Lower lobe of right lung (tissue), 2 donors: ENCODE data around the gene PPP1R12C. TPM values are rescaled to one million over a fixed set of nuclear protein-coding genes. Genes with fewer than 3 reads are reported as not detected.
A peak's percentile ranks its signal among the peaks of the same experiment; 100 is the strongest.

Experiments
- ATAC-seq, 2 donors: fragments of 200-7000 bp; cut with Tn5 transposase; one replicate each; pipeline ENCODE4 v1.9.1; 2020 to 2022; ENCODE audit warnings: mild to moderate bottlenecking in 2 of 2, moderate library complexity in 2 of 2
- DNase-seq: peaks from one replicate; pipeline ENCODE4 v3.0.0-alpha.2; 2020
- H3K27ac ChIP-seq: fragments of 200-600 bp; one replicate; pipeline ENCODE4 v1.8.0; 2022
- H3K27me3 ChIP-seq: fragments of 200-600 bp; one replicate; pipeline ENCODE4 v1.8.0; 2022; ENCODE audit warnings: low read depth
- H3K36me3 ChIP-seq: fragments of 200-600 bp; one replicate; pipeline ENCODE4 v1.8.0; 2022; ENCODE audit warnings: mild to moderate bottlenecking
- H3K4me1 ChIP-seq: fragments of 200-600 bp; one replicate; pipeline ENCODE4 v1.8.0; 2022
- H3K4me3 ChIP-seq: fragments of 200-600 bp; one replicate; pipeline ENCODE4 v1.8.0; 2022; ENCODE audit warnings: mild to moderate bottlenecking
- H3K9me3 ChIP-seq: fragments of 200-600 bp; one replicate; pipeline ENCODE4 v1.8.0; 2022
- intact Hi-C: fragments of 100-400 bp; cut with DNase I; formaldehyde crosslinking; loops from one replicate; pipeline ENCODE4 v1.11.0; 2022
- total RNA-seq: library from RNA; stranded (reverse); fragmentation: NEBNext Ultra II Directional; extraction: Animal tissue kit (Norgen Biotek cat#: 25700); gene quantifications from one replicate; pipeline ENCODE4 v1.2.1, GENCODE V29; 2021
- TF ChIP-seq, protein P1 (sequence below): fragments of 200-600 bp; IDR thresholded peaks from one replicate; pipeline ENCODE4 v1.8.0; 2022; ENCODE audit warnings: antibody characterized with exemption, mild to moderate bottlenecking
- donor health status: DM: no; HTN: yes; CAD: no; lungs with severe emphysema.

PPP1R12C gene
- total RNA-seq, 1 donor from 2014 or later: 103 TPM

- Histone ChIP-seq H3K4me1 (peaks cover 9% of the 10 kb centered on the region), H3K4me3 (no peak overlapping the region), H3K27me3 (peaks cover 80% of the 10 kb centered on the region), H3K9me3 (no peaks in the 10 kb centered on the region), H3K36me3 (no peaks in the 10 kb centered on the region), H3K27ac (no peak overlapping the region)
- intact Hi-C loops: no loop called here
- TF ChIP-seq, protein P1, sequence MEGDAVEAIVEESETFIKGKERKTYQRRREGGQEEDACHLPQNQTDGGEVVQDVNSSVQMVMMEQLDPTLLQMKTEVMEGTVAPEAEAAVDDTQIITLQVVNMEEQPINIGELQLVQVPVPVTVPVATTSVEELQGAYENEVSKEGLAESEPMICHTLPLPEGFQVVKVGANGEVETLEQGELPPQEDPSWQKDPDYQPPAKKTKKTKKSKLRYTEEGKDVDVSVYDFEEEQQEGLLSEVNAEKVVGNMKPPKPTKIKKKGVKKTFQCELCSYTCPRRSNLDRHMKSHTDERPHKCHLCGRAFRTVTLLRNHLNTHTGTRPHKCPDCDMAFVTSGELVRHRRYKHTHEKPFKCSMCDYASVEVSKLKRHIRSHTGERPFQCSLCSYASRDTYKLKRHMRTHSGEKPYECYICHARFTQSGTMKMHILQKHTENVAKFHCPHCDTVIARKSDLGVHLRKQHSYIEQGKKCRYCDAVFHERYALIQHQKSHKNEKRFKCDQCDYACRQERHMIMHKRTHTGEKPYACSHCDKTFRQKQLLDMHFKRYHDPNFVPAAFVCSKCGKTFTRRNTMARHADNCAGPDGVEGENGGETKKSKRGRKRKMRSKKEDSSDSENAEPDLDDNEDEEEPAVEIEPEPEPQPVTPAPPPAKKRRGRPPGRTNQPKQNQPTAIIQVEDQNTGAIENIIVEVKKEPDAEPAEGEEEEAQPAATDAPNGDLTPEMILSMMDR: no peak
- ATAC-seq (no peak), DNase-seq (no peak)
These were observed 20.5 kb upstream of the PPP1R12C start for GRCh38 chr19:55137915-55138314.

GRCh38 chr19:55136399-55137102, 19.1 kb upstream of the PPP1R12C start:
- peaks cover 71% of the 10 kb centered on the region for H3K27me3 ChIP-seq
- intact Hi-C loops: no loop called here
- H3K9me3 ChIP-seq: no peaks in the 10 kb centered on the region
- no peak overlapping the region for H3K27ac ChIP-seq
- TF ChIP-seq, protein P1: no peak
- no peaks in the 10 kb centered on the region for H3K36me3 ChIP-seq
- peaks cover 7% of the 10 kb centered on the region for H3K4me1 ChIP-seq
- DNase-seq (no peak), ATAC-seq (no peak)
- no peak overlapping the region for H3K4me3 ChIP-seq

- H3K36me3 ChIP-seq: no peaks in the 10 kb centered on the region
- DNase-seq (no peak), ATAC-seq (no peak)
- no peak overlapping the region for H3K27ac ChIP-seq
- no peaks in the 10 kb centered on the region for H3K4me1 ChIP-seq
- peaks cover 60% of the 10 kb centered on the region for H3K27me3 ChIP-seq
- no peaks in the 10 kb centered on the region for H3K9me3 ChIP-seq
- H3K4me3 ChIP-seq: no peak overlapping the region
- TF ChIP-seq, protein P1: no peak
- intact Hi-C loops: no loop called here
These were observed 17.3 kb upstream of the PPP1R12C start for GRCh38 chr19:55134736-55135135.

DNA sequence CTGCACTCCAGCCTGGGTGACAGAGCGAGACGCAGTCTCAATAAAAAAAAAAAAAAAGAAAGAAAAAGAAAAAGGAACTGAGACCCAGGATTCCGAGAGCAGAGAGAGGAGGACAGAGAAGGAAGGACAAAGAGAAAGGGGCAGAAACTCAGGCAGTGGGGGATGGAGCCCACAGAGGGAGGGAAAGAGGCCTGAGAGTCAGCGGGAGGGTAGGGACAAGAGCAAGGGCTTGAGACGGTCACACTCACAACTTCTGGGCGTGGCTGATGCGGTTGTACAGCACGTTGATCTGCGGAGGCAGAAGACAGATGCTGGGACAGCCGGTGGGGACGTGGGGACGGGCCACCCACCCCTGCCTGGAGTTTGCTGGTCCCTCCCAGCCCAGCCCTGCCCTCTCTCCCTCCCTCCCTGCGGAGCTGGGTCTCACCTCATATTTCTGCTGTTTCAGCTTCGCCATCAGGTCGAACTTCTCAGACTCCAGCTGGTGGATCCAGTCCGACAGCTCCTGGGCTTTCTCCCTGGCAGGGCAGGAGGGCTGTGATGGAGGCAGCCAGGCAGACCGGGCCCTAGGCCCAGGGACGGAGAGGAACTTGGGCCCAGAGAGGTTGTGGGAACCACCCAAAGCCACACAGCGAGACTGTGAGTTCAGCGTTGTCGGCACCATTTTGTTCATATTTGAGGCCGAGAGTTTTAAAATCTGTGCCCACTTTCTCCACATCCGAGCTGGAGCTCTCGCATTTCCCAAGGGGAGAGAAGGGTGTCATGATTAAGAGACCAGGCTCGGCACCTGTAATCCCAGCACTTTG, 16.4 kb upstream of the PPP1R12C start:
- H3K27me3 ChIP-seq: peaks cover 53% of the 10 kb centered on the region
- H3K9me3 ChIP-seq: no peaks in the 10 kb centered on the region
- H3K4me3 ChIP-seq: no peak overlapping the region
- intact Hi-C loops: no loop called here
- H3K4me1 ChIP-seq: no peaks in the 10 kb centered on the region
- H3K27ac ChIP-seq: no peak overlapping the region
- DNase-seq (no peak), ATAC-seq (peak in 1 of 2 donors; percentile 41)
- no peaks in the 10 kb centered on the region for H3K36me3 ChIP-seq
- TF ChIP-seq, protein P1: no peak

GRCh38 chr19:55132453-55133129, 15.2 kb upstream of the PPP1R12C start:
- Histone ChIP-seq H3K4me1 (no peaks in the 10 kb centered on the region), H3K27ac (no peak overlapping the region), H3K9me3 (no peaks in the 10 kb centered on the region), H3K27me3 (peaks cover 44% of the 10 kb centered on the region), H3K4me3 (no peak overlapping the region), H3K36me3 (no peaks in the 10 kb centered on the region)
- TF ChIP-seq, protein P1: no peak
- no peak for DNase-seq
- intact Hi-C loops: no loop called here
- ATAC-seq: peak in 1 of 2 donors; percentile 32
